Erythroblast (primary cell): Measurements from ENCODE around the gene JAZF1.

ENCODE experiments used
- DNase-seq, 2 experiments: peaks; one replicate each; lab custom pipeline; 2025; lab: John Stamatoyannopoulos, UW
- GATA1 ChIP-seq: IDR thresholded peaks from 2 replicates; pipeline ENCODE4 v1.6.1; 2011; ENCODE audit warnings: low read depth, mild to moderate bottlenecking, control low read depth, low read length, moderate library complexity
- POLR2A ChIP-seq: IDR thresholded peaks from 2 replicates; pipeline ENCODE4 v1.6.1; 2011; ENCODE audit warnings: mild to moderate bottlenecking, low read length

Gene JAZF1

GRCh38 chr7:27970350-27970749 is 210.2 kb downstream of the JAZF1 start:
- TF ChIP-seq GATA1 (no peak), POLR2A (no peak)
- no peak for DNase-seq

DNA sequence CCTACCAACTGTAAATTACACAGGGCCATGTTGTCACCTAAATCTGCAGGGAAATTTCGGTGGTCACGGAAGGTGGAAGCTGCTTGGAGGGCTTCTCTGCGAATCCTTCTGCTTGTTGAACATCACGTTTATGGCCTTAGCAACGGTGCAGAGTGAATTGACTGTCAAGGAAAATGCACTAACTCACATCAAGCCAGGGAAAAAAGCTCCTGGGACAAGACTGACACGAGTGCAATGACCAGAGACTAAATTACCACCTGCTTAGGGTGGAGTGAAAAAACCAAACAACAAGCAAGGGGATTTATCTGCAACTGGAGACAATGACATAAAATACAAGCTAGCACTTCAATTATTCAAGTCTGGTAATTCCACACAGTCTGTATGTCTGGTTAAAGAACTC is 211.2 kb downstream of the JAZF1 start:
- TF ChIP-seq GATA1 (no peak), POLR2A (no peak)
- DNase-seq = no peak

DNA sequence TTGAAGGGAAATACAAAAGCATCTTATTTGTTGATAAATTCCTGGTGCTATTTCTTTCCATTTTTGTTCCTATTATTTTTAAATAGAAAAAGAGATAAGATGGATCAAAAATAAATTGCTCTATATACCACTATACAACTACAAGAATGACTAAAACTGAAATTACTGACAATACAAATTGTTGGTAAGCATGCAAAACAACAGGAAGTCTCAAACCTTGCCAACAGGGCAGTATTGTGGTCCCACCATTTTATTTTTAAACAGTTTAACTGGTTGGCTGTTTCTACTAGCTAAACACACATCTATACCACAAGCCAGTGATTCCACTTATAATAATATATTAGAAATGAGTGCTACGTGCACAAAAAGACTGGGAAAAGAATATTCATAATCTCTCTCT is 213.0 kb downstream of the JAZF1 start:
- TF ChIP-seq POLR2A (no peak), GATA1 (no peak)
- no peak for DNase-seq

- TF ChIP-seq GATA1 (no peak), POLR2A (no peak)
- DNase-seq = no peak
These were observed 214.3 kb downstream of the JAZF1 start for GRCh38 chr7:27966219-27966780.

DNA sequence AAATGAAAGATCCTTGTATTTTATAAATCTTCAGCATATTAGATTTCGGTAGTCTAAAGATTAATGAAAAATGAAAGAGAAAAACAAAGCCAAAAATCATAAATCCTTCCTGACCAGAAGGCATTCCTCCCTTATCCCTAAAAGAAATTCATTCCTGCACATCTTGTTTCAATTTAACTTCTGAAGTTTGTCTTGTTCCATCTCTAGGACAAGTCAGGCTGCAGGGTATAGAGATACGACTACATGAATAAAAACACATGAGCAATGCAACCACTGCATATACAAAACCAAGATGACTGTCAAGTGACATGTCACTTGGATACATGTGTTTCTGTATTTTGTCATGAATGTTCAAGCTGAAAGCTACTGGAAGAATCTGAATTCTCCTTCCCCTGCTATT is 214.9 kb downstream of the JAZF1 start:
- DNase-seq = no peak
- no peak for TF ChIP-seq GATA1
- no peak for TF ChIP-seq POLR2A

- no peak for DNase-seq
- TF ChIP-seq GATA1 (no peak), POLR2A (no peak)
These were observed 215.8 kb downstream of the JAZF1 start for GRCh38 chr7:27964820-27965219.

- DNase-seq = no peak
- TF ChIP-seq POLR2A (no peak), GATA1 (no peak)
These were observed 217.5 kb downstream of the JAZF1 start for GRCh38 chr7:27963056-27963455.

GRCh38 chr7:27962273-27962672 is 218.3 kb downstream of the JAZF1 start:
- DNase-seq = no peak
- TF ChIP-seq POLR2A (no peak), GATA1 (no peak)

GRCh38 chr7:27961255-27961654 is 219.3 kb downstream of the JAZF1 start:
- no peak for TF ChIP-seq GATA1
- no peak for TF ChIP-seq POLR2A
- no peak for DNase-seq

DNA sequence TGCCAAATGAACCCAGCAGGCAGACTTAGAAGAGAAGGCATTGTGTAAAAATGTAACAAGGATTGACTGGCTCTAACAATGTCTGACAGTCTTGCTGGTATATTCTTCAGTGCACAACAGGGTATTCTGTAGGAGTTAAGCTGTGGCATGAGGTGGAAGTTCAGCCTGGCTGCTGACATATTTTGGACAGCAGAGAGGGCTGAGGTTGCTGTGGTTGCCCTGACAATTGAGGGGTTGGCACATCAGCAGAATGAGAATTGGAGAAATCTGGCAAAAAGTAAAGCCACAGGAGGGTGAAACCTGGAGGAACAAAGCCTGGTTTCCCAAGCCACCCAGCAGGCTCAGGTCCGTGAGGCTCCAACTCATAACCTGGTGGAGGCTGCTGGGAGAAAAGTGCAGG is 220.2 kb downstream of the JAZF1 start:
- TF ChIP-seq POLR2A (no peak), GATA1 (no peak)
- DNase-seq = no peak

GRCh38 chr7:27958933-27959548 is 221.6 kb downstream of the JAZF1 start:
- TF ChIP-seq GATA1 = no peak
- TF ChIP-seq POLR2A = no peak
- no peak for DNase-seq

DNA sequence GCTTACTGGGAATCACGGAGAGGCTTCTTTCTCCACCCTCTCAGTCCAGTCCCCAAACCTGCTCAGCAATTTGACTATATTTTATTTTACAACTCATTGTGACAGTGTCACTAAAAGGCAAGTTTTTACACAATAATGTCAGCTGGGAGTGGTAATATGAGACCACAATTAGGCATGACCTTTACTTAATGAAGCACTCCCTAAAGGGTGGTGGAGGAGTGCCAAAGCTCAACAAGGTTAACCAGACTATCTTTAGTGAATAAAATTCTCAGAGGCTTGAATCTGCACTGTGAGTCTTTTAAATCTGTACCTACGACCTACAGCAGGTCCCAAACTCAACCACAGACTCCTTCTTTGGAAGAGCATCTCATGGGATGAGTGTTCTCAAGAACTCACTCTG is 225.0 kb downstream of the JAZF1 start:
- no peak for DNase-seq
- TF ChIP-seq POLR2A (no peak), GATA1 (no peak)

- TF ChIP-seq POLR2A (no peak), GATA1 (no peak)
- no peak for DNase-seq
These were observed 225.6 kb downstream of the JAZF1 start for GRCh38 chr7:27955011-27955410.

DNA sequence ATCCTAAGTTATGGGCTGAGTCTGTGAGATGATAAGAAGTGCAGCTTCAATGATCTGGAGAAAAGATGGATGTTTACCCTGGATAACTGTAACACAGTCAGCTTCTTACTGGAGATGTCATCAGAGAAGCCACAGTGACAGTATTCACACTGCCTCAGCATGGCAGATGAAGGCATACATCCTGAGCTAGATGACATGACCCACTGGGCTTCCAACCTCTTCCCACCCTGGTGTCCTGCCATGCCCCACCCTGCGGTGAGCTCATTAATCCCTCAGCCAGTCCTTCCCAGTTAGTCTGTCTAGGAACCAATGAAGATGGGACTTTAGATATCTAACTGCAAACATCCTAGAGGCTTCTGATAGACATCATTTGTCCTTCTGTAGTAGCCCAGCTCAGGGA is 226.8 kb downstream of the JAZF1 start:
- no peak for DNase-seq
- TF ChIP-seq POLR2A (no peak), GATA1 (no peak)

GRCh38 chr7:27953361-27953760 is 227.2 kb downstream of the JAZF1 start:
- no peak for DNase-seq
- TF ChIP-seq GATA1 (no peak), POLR2A (no peak)
